Activated CD8-positive, alpha-beta T cell treated with anti-CD3 and anti-CD28 coated beads, Interleukin-2, amount 10 ng/mL, durations not matched to agents 7 days and 5 days (primary cell): ENCODE results near the gene DMXL2. TPM values are rescaled to one million over a fixed set of nuclear protein-coding genes. Genes with fewer than 3 reads are reported as not detected.

Experiments used
- ATAC-seq: fragments of 150-1000 bp; cut with Tn5 transposase; one replicate; pipeline ENCODE4 v1.10.0; 2021; ENCODE audit warnings: moderate library complexity
- CTCF ChIA-PET: fragments of 350-600 bp; sonication (Branson Sonifier 250); formaldehyde crosslinking; loops from one replicate; lab custom pipeline; 2021; ENCODE audit warnings: antibody characterized with exemption; lab: Charles Lee
- POLR2A ChIA-PET: fragments of 350-600 bp; sonication (Branson Sonifier 250); formaldehyde crosslinking; loops from one replicate; lab custom pipeline; 2021; ENCODE audit warnings: antibody characterized with exemption; lab: Charles Lee
- DNase-seq: peaks from one replicate; pipeline ENCODE4 v3.0.0-alpha.2; 2020
- H3K27ac Mint-ChIP-seq: one replicate; pipeline ENCODE4 v1.8.0; 2021; ENCODE audit warnings: mild to moderate bottlenecking, mixed read lengths
- H3K27me3 Mint-ChIP-seq: one replicate; pipeline ENCODE4 v1.8.0; 2021; ENCODE audit warnings: low read depth, mixed read lengths
- H3K36me3 Mint-ChIP-seq: one replicate; pipeline ENCODE4 v1.8.0; 2021; ENCODE audit warnings: low read depth, mixed read lengths
- H3K4me1 Mint-ChIP-seq: one replicate; pipeline ENCODE4 v1.8.0; 2021; ENCODE audit warnings: low read depth, mixed read lengths
- H3K4me3 Mint-ChIP-seq: one replicate; pipeline ENCODE4 v1.8.0; 2021; ENCODE audit warnings: mild to moderate bottlenecking, mixed read lengths
- H3K9me3 Mint-ChIP-seq: one replicate; pipeline ENCODE4 v1.8.0; 2022; ENCODE audit warnings: mixed read lengths; ENCODE audit not compliant: insufficient read depth
- total RNA-seq, 2 experiments: library from RNA; stranded (reverse); gene quantifications; one replicate each; pipeline ENCODE4 v1.2.3, GENCODE V29; 2021

The DMXL2 gene
- total RNA-seq, 2 experiments from 2014 or later = 6.8 to 9.2 TPM

DNA sequence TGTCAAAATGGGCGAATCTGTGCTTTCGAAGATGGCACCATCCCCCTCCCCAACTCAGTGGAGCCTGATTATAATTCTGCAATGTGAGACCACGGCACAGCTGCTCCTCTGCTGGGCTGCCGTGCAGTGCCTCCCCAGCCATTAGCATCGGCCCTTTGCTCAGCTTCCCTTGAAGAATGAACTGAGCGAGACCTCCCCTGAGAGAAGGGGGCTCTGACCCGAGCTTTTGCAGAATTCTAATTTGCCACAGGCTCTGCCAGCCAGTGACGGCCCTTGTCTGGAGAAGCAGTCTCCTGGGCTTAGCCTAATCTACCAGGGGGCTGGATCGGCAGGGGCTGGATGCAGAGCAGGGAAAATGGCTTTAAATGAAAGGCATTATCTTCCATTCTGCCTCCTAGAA is 223.9 kb downstream of the DMXL2 start:
- no peak for ATAC-seq
- CTCF ChIA-PET = no interaction called here
- no peaks in the 10 kb centered on the region for H3K36me3 Mint-ChIP-seq
- no peaks in the 10 kb centered on the region for H3K9me3 Mint-ChIP-seq
- no peak overlapping the region for H3K27ac Mint-ChIP-seq
- DNase-seq = no peak
- no peak overlapping the region for H3K4me3 Mint-ChIP-seq
- H3K27me3 Mint-ChIP-seq = peaks cover 5% of the 10 kb centered on the region
- no peaks in the 10 kb centered on the region for H3K4me1 Mint-ChIP-seq
- POLR2A ChIA-PET = no interaction called here

Other genes starting within 250 kb of the DMXL2 start
- gene SCG3, start 58.7 kb upstream of the DMXL2 start, total RNA-seq = not detected
- gene LYSMD2, start 114.9 kb upstream of the DMXL2 start, total RNA-seq = 10 to 100 TPM; 20.6 to 21.9 TPM
- 10 to 100 TPM; 12.0 to 12.5 TPM for gene TMOD2, start 128.8 kb upstream of the DMXL2 start, total RNA-seq
- 10 to 100 TPM; 73.8 to 74.1 TPM for gene TMOD3, start 206.9 kb upstream of the DMXL2 start, total RNA-seq